DMS153 treated with DMSO at 0.1 percent for 48 hours (cell line): ENCODE data around the gene MCCD1.

Experiments used
- DNase-seq: peaks from one replicate; lab custom pipeline; 2025; ENCODE audit not compliant: unreplicated experiment; lab: John Stamatoyannopoulos, UW

Gene MCCD1

GRCh38 chr6:31569861-31570536 lies 41.2 kb downstream of the MCCD1 start:
- no peak for DNase-seq

- no peak for DNase-seq
Observed at GRCh38 chr6:31572041-31572911, 43.5 kb downstream of the MCCD1 start, which contains the start of gene LTA. LTA (plus strand) TSS chr6:31572289; CDS start chr6:31572743, 454 bp downstream.

- DNase-seq, result no peak
Observed at GRCh38 chr6:31573239-31574105, 44.7 kb downstream of the MCCD1 start.

GRCh38 chr6:31574106-31575061 lies 45.6 kb downstream of the MCCD1 start:
- DNase-seq, result no peak

- no peak for DNase-seq
Observed at GRCh38 chr6:31575335-31575901, 46.7 kb downstream of the MCCD1 start, which contains the start of gene TNF. TNF (plus strand) TSS chr6:31575565; CDS start chr6:31575742, 177 bp downstream.

GRCh38 chr6:31575952-31576685 lies 47.4 kb downstream of the MCCD1 start:
- no peak for DNase-seq

- DNase-seq, result no peak
Observed at GRCh38 chr6:31576897-31577578, 48.3 kb downstream of the MCCD1 start.

GRCh38 chr6:31577579-31577966 lies 48.8 kb downstream of the MCCD1 start:
- no peak for DNase-seq

- DNase-seq, result no peak
Observed at GRCh38 chr6:31578184-31579118, 49.7 kb downstream of the MCCD1 start.

- DNase-seq, result no peak
Observed at GRCh38 chr6:31579119-31579505, 50.4 kb downstream of the MCCD1 start.
